VCaP (cell line): ENCODE results near the gene NUDT17.
"Not testable (repeated sequence)": the region's sequence is repeated elsewhere in the genome, so short reads cannot be mapped to it uniquely, and the experiment has no call there.

Experiments
- H3K27ac ChIP-seq: fragments of 450-650 bp; 2 replicates; pipeline ENCODE4 v1.5.1; 2017
- TF ChIP-seq, protein P1 (sequence below): fragments of 450-650 bp; conservative IDR thresholded peaks from 2 replicates; pipeline ENCODE4 v1.5.1; 2017; ENCODE audit warnings: mild to moderate bottlenecking, moderate library complexity

Gene NUDT17, protein sequence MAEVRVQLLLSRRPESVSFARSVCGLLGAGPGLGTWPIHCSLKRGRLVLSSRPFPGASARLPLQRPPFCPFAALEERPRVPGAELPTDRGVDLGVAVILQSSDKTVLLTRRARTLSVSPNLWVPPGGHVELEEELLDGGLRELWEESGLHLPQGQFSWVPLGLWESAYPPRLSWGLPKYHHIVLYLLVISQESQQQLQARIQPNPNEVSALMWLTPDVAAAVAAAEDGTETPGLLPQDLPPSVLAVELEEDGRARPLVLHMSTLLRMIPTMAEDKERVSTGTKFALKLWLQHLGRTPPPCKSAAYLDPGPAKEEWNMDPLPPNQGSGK

DNA sequence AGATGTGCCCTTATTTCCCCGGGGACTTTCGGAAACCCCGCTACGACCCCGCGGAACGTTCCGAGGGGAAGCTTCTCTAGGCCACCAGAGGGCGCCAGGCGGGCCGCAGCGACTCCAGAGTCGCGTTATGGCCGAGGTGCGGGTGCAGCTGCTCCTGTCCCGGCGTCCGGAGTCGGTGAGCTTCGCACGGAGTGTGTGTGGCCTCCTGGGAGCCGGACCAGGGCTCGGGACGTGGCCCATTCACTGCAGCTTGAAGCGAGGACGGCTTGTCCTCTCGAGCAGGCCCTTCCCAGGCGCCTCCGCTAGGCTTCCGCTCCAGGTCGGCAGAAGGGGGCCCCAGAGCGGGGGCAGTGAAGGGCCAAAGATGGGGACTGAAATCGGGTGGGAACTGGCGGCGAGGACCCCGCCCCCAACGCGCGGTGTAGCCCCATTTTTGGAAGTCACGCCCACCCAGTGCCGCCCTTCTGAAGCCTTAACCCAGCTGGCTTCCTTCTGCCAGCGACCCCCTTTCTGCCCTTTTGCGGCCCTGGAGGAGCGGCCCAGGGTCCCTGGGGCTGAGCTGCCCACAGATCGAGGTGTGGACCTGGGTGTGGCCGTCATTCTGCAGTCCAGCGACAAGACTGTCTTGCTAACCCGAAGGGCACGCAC is at the start of gene NUDT17:
TSS of gene NUDT17 (plus strand) at position 117 of the 648 bp plus-strand sequence. CDS start at position 128, 11 bp downstream.
- H3K27ac ChIP-seq: peak within 1 kb of the TSS; percentile 60; the same call in 1 of the 2 replicates
- TF ChIP-seq, protein P1, sequence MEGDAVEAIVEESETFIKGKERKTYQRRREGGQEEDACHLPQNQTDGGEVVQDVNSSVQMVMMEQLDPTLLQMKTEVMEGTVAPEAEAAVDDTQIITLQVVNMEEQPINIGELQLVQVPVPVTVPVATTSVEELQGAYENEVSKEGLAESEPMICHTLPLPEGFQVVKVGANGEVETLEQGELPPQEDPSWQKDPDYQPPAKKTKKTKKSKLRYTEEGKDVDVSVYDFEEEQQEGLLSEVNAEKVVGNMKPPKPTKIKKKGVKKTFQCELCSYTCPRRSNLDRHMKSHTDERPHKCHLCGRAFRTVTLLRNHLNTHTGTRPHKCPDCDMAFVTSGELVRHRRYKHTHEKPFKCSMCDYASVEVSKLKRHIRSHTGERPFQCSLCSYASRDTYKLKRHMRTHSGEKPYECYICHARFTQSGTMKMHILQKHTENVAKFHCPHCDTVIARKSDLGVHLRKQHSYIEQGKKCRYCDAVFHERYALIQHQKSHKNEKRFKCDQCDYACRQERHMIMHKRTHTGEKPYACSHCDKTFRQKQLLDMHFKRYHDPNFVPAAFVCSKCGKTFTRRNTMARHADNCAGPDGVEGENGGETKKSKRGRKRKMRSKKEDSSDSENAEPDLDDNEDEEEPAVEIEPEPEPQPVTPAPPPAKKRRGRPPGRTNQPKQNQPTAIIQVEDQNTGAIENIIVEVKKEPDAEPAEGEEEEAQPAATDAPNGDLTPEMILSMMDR: peak; percentile 95

DNA sequence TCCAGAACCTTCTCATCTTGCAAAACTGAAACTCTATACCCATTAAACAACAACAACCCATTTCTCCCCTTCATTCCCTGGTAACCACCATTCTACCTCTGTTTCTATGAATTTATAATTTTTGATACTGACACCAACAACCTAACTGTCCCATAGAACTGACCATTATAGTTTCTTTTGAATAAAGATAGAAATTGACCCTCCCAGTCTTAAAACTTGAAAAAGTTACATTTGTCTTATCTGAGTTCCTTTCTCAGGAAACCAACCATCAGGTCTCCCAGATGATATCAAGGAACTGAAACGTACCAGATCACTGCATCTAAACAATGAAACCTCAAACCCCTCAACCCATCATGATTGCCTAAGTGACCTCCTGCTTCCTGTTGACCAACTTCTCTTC is 48.7 kb upstream of the NUDT17 start:
- TF ChIP-seq, protein P1: no peak
- no peak overlapping the region for H3K27ac ChIP-seq

DNA sequence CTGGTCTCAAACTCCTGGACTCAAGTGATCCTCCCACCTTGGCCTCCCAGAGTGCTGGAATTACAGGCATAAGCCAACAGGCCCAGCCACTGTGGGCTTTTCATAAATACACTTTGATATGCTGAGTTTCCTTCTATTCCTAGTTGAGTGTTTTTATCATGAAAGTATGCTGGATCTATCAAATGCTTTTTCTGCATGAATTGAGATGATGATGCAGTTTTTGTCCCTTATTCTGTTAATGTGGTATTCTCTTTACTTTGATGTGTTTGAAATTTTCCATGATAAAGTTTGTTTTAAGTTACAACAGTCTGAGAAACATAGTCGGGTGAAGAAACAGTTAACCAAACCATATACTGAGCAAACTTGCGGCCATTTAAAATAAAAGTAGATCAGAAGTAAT is 45.6 kb upstream of the NUDT17 start:
- H3K27ac ChIP-seq: no peak overlapping the region
- TF ChIP-seq, protein P1: no peak

DNA sequence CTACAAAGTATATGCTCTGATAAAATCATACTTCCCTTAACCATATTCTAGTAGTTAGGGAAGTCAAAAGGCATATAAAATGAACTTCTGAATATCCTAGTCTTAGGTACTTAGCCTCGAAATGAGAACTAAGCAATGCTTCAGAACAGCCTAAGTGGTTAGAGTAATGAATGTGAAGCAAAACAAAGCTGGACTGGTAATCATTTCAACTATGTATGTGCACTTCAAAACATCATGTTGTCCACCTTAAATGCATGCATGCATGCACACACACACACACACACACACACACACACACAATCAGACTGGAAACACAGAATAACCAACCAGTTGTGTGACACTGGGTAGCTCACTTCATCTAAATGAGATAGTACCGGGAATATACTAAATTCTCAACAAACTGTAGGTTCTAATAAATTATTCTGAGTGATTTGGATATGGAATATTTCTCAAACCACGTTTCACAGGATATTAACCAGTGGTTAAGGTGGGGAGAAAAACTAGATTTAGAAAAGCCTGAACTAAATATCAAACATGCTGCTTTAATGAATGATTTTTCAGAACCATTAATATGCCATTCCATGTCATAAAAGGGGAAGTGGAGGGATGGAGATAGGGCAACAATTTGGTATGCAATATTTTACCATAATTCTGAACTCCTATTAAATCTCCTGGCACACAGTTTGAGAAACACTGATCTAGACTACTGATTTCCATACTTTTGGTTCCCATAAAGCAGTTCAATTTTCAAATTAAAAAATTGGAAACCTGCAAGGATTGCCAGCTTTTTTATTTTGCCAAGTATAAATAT is 41.0 kb upstream of the NUDT17 start:
- H3K27ac ChIP-seq: peak overlapping the region; percentile 40
- TF ChIP-seq, protein P1: no peak

DNA sequence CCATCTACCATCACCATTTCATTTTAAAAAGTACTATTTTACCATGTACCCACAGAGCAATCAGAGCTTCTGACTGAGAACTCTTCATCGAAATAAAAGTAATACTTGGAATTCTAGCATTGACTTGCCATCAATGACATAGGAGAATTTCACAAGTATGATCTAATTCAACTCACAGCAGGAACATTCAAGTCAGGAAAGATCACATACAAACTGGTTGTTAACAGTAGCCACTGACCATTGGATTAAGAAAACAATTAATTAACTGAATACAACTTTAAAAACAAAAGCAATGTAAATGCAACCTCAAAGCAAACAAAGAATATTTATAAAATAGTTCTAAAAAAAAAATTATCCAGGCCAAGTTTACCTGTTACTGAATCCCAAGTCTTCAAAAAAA is 40.4 kb upstream of the NUDT17 start:
- TF ChIP-seq, protein P1: no peak
- H3K27ac ChIP-seq: no peak overlapping the region

DNA sequence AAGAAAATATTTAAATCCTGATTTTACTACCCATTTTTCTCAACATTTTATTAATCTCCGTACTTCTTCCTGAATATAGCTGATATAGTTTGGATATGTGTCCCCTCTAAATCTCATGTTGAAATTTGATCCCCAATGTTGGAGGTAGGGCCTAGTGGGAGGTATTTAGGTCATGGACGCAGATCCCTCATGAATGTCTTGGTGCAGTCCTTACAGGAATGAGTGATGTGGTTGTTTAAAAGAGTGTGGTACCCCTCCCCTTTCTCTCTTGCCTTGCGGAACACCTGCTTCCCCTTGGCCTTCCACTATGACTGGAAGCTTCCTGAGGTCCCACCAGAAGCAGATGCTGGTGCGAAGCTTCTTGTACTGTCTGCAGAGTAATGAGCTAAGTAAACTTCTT is 39.0 kb upstream of the NUDT17 start:
- TF ChIP-seq, protein P1: no peak
- H3K27ac ChIP-seq: no peak overlapping the region

DNA sequence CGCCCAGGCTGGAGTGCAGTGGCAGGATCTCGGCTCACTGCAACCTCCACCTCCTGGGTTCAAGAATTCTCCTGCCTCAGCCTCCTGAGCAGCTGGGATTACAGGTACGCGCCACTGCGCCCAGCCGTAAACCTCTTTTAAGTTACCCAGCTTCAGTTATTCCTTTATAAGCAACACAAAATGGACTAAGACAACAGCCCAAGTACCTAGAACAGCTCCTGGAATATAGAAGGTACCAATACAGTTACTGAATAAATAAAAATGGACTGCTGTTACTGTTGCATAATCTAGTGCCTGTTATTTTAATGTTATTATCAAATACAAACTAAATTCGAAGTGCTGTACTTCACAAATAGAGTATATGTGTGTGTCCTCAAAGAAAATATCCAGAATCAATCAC is 38.6 kb upstream of the NUDT17 start:
- TF ChIP-seq, protein P1: no peak
- H3K27ac ChIP-seq: no peak overlapping the region

DNA sequence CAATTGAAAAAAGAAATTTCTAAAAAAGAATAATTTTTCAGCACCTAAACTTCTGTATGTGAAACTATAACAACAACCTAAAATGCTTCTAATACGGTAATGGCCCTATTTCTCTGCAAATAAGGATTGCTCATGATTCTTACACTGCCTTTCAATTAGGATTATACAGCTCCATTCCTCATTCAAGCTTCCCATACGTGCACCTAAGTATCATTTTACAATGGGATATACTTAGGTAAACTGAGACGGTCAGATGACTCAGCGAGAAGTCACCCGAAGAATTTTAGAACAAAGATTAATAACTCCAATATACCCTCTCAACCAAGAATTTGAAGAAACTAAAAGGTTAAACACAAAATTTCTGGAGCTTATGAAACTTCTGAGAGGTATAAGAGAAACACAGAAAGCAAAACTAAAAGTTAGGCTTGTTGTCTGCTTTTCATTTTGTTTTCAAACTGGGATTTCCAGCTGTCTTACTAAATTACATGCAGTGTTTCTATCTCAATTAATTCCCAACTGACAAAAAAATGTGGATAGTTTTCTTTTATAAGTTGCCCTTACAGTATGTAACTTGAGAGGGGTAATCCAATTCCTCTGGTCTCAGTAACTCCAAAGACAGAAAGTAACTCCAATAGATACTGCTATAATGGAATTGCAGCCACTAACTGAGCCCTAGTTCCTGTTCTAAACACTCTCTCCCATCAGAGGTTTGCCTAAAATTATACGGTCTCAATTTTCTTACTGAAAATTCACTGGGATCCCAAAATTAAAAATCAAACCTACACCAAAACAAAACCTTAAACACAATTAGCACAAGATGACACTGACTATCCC is 32.2 kb upstream of the NUDT17 start:
- not testable (repeated sequence) for H3K27ac ChIP-seq

DNA sequence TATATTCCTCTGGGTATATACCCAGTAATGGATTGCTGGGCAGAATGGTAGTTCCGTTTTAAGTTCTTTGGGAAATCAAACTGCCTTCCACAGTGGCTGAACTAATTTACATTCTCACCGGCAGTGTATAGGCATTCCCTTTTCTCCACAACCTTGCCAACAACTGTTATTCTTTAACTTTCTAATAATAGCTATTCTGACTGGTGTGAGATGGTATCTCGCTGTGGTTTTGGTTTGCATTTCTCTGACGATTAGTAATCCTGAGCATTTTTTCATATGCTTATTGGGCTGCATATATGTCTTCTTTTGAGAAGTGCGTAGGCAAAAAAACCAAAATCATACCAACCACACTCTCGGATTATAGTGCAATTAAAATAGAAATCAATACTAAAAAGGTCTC is 27.3 kb upstream of the NUDT17 start:
- not testable (repeated sequence) for H3K27ac ChIP-seq

DNA sequence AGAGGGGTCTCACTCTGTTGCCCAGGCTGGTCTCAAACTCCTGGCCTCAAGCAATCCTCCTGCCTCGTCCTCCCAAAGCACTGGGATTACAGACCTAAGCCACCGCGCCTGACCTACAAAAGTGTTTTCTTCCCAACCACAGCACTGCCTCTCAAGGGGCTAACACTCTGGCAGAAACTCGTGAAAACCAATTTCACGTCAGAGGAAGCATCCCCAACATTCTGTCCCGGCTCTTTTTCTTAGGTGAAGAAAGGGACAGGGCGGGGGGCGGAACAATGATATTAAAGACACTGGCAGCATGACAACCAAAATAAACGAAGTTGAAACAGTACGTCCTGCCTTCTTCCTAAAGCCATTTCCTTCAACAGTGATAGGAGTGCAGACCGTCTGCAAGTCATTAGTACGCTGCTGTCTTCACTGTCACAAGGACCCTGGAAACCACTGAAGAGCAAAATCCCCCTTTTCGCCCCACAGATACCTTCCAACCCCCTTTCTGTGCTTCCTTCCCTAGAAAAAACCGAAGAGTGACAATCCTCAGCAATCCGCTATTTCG is 22.6 kb upstream of the NUDT17 start:
- H3K27ac ChIP-seq: not testable (repeated sequence)
